8988T (cell line): ENCODE measurements around the gene CNTNAP2.
"Not testable (repeated sequence)": the region's sequence is repeated elsewhere in the genome, so short reads cannot be mapped to it uniquely, and the experiment has no call there.

ENCODE experiments used
- DNase-seq: peaks from one replicate; pipeline ENCODE4 v3.0.0; 2011

CNTNAP2 gene

GRCh38 chr7:148303295-148304082 lies 2186.9 kb downstream of the CNTNAP2 start:
- no peak for DNase-seq

- no peak for DNase-seq
These were observed 2187.4 kb downstream of the CNTNAP2 start for GRCh38 chr7:148304083-148304335.

GRCh38 chr7:148304456-148304855 lies 2187.9 kb downstream of the CNTNAP2 start:
- no peak for DNase-seq

GRCh38 chr7:148306759-148307158 lies 2190.2 kb downstream of the CNTNAP2 start:
- no peak for DNase-seq

- no peak for DNase-seq
These were observed 2201.7 kb downstream of the CNTNAP2 start for GRCh38 chr7:148318102-148318811.

GRCh38 chr7:148318838-148319237 lies 2202.2 kb downstream of the CNTNAP2 start:
- DNase-seq = no peak

GRCh38 chr7:148319316-148319808 lies 2202.8 kb downstream of the CNTNAP2 start:
- no peak for DNase-seq

- no peak for DNase-seq
These were observed 2208.6 kb downstream of the CNTNAP2 start for GRCh38 chr7:148325208-148325607.

GRCh38 chr7:148327379-148327778 lies 2210.8 kb downstream of the CNTNAP2 start:
- no peak for DNase-seq

GRCh38 chr7:148328906-148329305 lies 2212.3 kb downstream of the CNTNAP2 start:
- no peak for DNase-seq

- DNase-seq = no peak
These were observed 2213.7 kb downstream of the CNTNAP2 start for GRCh38 chr7:148330124-148330818.

GRCh38 chr7:148330822-148331221 lies 2214.2 kb downstream of the CNTNAP2 start:
- no peak for DNase-seq

GRCh38 chr7:148331456-148331855 lies 2214.9 kb downstream of the CNTNAP2 start:
- not testable (repeated sequence) for DNase-seq

GRCh38 chr7:148332191-148333186 lies 2215.9 kb downstream of the CNTNAP2 start:
- DNase-seq = no peak

GRCh38 chr7:148334441-148334956 lies 2217.9 kb downstream of the CNTNAP2 start:
- no peak for DNase-seq

- no peak for DNase-seq
These were observed 2218.5 kb downstream of the CNTNAP2 start for GRCh38 chr7:148334959-148335577.

- DNase-seq = no peak
These were observed 2219.2 kb downstream of the CNTNAP2 start for GRCh38 chr7:148335790-148336189.

- no peak for DNase-seq
These were observed 2219.8 kb downstream of the CNTNAP2 start for GRCh38 chr7:148336411-148336810.

- no peak for DNase-seq
These were observed 2220.8 kb downstream of the CNTNAP2 start for GRCh38 chr7:148337246-148337965.

GRCh38 chr7:148337995-148338747 lies 2221.6 kb downstream of the CNTNAP2 start:
- DNase-seq = no peak
